Astrocyte (in vitro differentiated cells and primary cell): ENCODE data around the gene WDR59.

Experiments used
- CTCF ChIP-seq: IDR thresholded peaks from 2 replicates; pipeline ENCODE4 v1.5.1; 2011; ENCODE audit warnings: low read depth, mild to moderate bottlenecking, inconsistent platforms, low read length, moderate library complexity; ENCODE audit not compliant: insufficient read depth
- EZH2 ChIP-seq: IDR thresholded peaks from 2 replicates; pipeline ENCODE4 v1.6.1; 2012; ENCODE audit warnings: mild to moderate bottlenecking, low read length, inconsistent platforms; ENCODE audit not compliant: insufficient read depth

- TF ChIP-seq CTCF, result no peak
- no peak for TF ChIP-seq EZH2
These were observed 88.2 kb downstream of the WDR59 start for GRCh38 chr16:74896389-74897370.
